AML-193 (cell line): Measurements from ENCODE around the gene CALN1.
"Not testable (repeated sequence)": the region's sequence is repeated elsewhere in the genome, so short reads cannot be mapped to it uniquely, and the experiment has no call there.

Source experiments
- DNase-seq, 2 experiments: peaks; one replicate each; lab custom pipeline; 2025; lab: John Stamatoyannopoulos, UW

CALN1 gene

DNA sequence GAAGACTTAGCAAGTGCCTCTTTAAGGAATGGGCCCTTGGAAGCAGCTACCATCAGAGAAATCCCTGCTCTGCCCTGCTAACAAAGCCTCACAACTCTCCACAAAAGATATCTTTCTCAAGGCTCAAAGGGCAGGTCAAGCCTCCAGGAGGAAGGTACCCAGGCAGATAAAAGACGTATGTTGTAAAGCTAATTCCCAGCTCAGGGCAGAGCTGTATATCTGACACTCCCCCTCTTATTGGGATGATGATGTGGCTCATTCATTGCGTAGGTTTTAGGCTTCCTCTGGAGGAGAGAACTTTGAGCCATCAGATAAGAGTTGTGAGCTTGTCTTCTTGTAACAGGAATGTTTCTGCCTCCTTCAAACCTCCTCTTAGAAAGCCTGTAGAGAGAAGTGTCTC lies 145.4 kb downstream of the CALN1 start:
- no peak for DNase-seq

GRCh38 chr7:72265071-72265904 lies 146.8 kb downstream of the CALN1 start:
- DNase-seq = no peak

DNA sequence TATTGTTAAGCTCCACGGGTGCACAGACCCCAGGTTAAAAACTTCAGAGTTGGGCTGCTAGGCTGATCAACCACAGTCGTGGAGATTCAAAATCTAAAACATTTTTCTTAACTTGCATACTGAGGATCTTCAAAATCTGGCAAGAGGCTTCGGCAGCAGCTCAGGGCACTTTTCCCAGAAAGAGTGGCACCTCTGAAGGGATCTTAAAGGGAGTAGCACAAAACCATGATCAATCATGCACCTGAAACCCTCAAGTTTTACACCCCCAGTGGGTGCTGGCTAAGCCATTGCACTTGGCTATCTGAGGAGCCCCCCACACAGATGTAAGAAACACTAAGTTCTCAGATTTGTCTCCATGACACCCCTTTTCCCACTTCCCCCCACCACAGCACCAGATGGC lies 151.7 kb downstream of the CALN1 start:
- DNase-seq = no peak

- DNase-seq = no peak
Observed at GRCh38 chr7:72258074-72258473, 154.1 kb downstream of the CALN1 start.

- no peak for DNase-seq
Observed at GRCh38 chr7:72254455-72254854, 157.7 kb downstream of the CALN1 start.

DNA sequence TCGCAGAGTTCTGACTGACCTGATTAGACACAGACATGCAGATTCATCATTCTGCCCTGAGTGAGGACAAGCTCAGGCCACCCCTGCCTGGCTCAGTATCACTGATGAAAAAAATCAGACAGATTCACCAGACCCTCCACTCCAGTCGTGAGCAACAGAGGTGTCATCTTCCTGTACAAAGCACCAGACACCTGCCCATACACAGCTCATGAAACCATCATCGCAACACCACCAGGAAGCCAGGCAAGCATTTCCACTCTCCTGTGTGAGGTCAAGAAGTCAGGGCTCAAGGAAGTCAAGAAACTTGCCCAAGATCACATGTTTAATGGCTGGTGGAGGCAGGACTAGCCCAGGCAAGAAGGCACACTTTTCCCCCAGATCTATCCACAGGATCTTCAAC lies 163.0 kb downstream of the CALN1 start:
- DNase-seq = no peak

GRCh38 chr7:72244826-72245398 lies 167.2 kb downstream of the CALN1 start:
- DNase-seq = no peak

DNA sequence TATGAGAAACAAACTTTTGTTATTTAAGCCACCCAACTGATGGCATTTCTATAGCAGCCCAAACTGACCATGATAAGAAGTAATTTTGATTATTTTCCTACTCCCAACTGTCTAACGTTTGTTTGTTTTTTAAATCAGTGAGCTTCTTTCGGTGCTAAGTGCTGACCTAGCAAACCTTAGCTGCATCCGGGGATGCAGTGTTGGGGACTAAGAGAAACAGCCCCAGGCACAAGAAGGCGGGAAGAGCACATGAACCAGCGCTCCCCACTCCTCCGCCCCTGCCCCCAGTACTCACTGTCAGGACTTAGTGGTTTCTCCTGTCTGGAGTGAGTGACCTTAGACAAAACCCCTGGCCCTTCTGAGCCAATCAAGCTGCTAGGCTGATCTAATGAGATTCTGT lies 168.8 kb downstream of the CALN1 start:
- no peak for DNase-seq

- no peak for DNase-seq
Observed at GRCh38 chr7:72235351-72235750, 176.8 kb downstream of the CALN1 start.

DNA sequence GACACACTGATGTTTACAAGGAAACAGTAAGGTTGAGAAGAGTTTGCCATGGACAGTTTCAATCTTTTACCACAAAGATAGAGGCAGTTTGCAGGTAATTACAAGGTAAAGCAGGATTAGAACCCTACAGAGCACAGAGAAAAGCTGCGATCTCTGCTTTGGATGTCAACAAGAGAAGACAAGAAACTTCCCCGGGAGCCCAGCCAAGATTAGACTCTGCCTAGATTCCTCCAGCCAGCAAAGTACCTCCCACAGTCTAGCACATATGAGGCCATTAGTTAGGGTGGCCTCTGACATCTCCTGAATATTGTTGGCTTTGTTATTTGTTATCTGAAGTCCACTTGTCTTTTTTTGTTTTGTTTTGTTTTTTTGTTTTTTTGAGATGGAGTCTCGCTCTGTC lies 178.1 kb downstream of the CALN1 start:
- no peak for DNase-seq

DNA sequence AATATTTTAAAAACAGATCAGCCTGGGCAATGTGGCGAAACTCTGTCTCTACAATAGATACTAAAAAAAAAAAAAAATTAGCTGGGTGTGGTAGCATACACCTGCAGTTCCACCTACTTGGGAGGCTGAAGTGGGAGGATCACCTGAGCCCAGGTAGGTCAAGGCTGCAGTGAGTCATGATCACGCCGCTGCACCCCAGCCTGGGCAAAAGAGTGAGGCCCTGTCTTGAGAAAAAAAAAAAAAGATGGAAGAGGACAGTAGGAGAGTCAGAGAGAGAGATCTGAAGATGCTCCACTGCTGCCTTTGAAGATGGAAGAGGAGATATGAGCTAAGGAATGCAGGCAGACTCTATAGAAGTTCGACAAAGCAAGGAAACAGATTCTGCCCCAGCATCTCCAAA lies 181.9 kb downstream of the CALN1 start:
- no peak for DNase-seq

GRCh38 chr7:72223351-72223750 lies 188.8 kb downstream of the CALN1 start:
- no peak for DNase-seq

DNA sequence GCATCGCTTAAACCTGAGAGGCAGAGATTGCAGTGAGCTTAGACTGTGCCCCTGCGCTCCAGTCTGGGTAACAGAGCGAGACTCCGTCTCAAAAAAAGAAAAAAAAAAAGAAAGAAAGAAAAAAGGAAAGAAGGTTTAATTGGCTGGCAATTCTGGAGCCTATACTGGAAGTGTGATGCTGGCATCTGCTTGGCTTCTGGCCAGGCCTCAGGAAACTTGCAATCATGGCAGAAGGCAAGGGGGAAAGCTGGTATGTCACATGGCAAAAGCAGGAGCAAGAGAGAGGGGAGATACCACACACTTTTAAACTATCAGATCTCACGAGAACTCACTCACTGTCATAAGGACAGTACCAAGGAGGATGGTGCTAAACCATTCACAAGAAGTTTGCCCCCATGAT lies 190.0 kb downstream of the CALN1 start:
- DNase-seq = no peak

GRCh38 chr7:72219500-72219899 lies 192.6 kb downstream of the CALN1 start:
- no peak for DNase-seq

GRCh38 chr7:72217151-72217550 lies 195.0 kb downstream of the CALN1 start:
- no peak for DNase-seq

DNA sequence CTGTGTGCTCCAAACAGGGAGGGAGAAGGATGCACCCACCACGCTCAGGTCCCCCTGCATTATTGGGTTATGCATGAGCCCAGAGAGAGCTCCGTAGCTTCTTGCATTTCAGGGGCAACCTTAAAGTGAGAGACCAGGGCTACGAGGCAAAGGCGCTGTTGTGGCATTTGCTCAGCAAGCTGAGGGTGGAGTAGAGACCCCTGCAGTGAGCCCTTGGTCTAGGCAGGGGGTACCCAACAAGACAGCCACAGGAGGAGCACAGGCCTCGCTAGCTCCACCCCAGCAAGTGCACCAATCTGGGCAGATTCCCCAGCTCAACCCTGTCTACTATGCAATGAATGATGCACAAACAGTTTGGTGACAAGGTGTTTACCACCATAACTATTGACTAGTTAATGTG lies 198.4 kb downstream of the CALN1 start:
- DNase-seq = no peak

DNA sequence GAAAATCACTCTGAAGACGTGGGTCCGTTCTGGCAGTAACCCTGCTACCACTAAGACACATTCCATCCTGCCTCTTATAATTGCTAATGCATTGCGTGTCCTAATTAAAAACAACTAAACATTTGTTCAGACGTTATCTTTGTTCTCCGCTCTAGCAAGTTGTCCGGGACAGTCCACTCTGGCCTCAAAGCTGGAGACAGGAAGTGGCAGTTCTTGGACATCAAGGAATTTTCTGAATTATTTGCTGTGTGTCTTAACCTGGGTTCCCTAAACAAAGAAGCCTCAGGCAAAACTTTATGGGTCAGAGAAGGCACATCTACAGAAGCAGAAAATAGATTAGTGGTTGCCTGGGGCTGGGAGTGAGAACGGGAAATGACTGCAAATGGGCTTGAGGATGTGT lies 199.1 kb downstream of the CALN1 start:
- no peak for DNase-seq

DNA sequence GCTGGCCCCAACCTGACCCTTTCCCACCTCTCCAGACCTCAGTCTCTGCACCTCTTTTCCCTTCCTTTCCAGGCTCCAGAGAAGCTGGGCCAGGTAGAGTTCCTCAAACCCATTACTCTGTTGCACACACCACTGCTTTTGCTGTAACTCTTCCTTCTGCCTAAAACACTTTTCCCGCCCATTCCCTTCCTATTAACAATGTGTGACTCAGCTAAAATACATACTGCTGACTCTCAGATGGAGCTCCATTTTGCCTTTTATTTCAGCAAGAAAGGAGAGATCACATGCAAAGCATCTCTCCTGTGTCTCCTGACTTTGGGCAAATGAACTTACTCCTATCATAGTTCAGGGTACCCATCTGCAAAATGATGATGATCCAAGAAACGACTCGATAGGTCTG lies 201.0 kb downstream of the CALN1 start:
- no peak for DNase-seq

DNA sequence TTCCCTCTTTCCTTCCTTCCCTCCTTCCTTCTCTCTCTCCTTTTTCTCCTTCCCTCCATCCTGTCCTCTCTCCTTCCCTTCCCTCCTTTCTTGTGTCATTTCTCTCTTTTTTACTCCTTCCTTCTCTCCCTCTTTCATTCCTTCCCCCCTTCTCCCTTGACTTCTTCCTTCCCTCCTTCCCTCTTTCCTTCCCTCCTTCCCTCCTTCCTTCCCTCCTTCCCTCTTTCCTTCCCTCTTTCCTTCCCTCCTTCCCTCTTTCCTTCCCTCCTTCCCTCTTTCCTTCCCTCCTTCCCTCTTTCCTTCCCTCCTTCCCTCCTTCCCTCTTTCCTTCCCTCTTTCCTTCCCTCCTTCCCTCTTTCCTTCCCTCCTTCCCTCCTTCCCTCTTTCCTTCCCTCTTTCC lies 203.1 kb downstream of the CALN1 start:
- not testable (repeated sequence) for DNase-seq

DNA sequence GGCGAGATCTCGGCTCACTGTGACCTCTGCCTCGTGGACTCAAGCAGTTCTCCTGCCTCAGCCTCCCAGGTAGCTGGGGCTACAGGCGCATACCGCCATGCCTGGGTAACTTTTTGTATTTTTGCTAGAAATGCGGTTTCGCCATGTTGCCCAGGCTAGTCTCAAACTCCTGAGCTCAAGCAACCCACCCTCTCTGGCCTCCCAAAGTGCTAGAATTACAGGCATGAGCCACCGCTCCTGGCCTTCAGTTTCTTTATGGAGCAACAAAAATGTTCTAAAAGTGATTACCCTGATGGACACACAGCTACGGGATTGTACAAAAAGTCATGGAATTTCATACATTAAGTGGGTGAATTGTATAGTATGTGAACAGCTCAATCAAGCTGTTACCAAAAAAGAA lies 216.0 kb downstream of the CALN1 start:
- DNase-seq = no peak

GRCh38 chr7:72190919-72191318 lies 221.2 kb downstream of the CALN1 start:
- DNase-seq = no peak

DNA sequence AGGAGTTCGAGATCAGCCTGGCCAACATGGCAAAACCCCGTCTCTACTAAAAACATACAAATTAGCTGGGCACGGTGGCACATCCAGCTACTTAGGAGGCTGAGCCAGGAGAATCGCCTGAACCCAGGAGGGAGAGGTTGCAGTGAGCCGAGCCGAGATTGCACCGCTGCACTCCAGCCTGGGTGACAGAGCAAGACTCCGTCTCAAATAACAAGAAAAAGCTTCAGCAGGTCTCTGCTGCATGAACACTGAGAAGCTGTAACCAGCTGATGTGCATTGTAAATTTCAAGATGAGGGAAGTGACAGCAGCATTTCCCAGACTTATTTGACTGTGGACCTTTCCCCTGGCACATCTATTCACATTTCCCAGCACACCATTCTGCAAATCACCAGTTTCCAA lies 222.0 kb downstream of the CALN1 start:
- DNase-seq = no peak

GRCh38 chr7:72187179-72187578 lies 225.0 kb downstream of the CALN1 start:
- no peak for DNase-seq

- DNase-seq = peak in 1 of 2 experiments; percentile 0
Observed at GRCh38 chr7:72183835-72184234, 228.3 kb downstream of the CALN1 start.
